ENCODE measurements around the gene CYP19A1.

GRCh38 chr15:51365417-51365816 lies 27.0 kb upstream of the CYP19A1 start:
- TF ChIP-seq POLR2A (IDR thresholded peaks at IDR 0.05) = no peak
- TF ChIP-seq, protein P1, sequence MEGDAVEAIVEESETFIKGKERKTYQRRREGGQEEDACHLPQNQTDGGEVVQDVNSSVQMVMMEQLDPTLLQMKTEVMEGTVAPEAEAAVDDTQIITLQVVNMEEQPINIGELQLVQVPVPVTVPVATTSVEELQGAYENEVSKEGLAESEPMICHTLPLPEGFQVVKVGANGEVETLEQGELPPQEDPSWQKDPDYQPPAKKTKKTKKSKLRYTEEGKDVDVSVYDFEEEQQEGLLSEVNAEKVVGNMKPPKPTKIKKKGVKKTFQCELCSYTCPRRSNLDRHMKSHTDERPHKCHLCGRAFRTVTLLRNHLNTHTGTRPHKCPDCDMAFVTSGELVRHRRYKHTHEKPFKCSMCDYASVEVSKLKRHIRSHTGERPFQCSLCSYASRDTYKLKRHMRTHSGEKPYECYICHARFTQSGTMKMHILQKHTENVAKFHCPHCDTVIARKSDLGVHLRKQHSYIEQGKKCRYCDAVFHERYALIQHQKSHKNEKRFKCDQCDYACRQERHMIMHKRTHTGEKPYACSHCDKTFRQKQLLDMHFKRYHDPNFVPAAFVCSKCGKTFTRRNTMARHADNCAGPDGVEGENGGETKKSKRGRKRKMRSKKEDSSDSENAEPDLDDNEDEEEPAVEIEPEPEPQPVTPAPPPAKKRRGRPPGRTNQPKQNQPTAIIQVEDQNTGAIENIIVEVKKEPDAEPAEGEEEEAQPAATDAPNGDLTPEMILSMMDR (IDR thresholded peaks at IDR 0.05) = no peak
- TF ChIP-seq POLR2AphosphoS5 (IDR thresholded peaks at IDR 0.05) = no peak
